ENCODE data around the gene LRRC75A.

The LRRC75A gene

GRCh38 chr17:16513873-16514272 lies 21.9 kb upstream of the LRRC75A start:
- no peaks in the 10 kb centered on the region for H3K36me3 ChIP-seq
- no peak overlapping the region for H3K27ac ChIP-seq
- no peak overlapping the region for H3K4me3 ChIP-seq
- peaks cover 0 to 10% of the 10 kb centered on the region in 2 donors for H3K27me3 ChIP-seq
- H3K9me3 ChIP-seq, result no peaks in the 10 kb centered on the region
- TF ChIP-seq CTCF (IDR thresholded peaks at IDR 0.05), result no peak
- DNase-seq, result peak in 1 of 2 donors; percentile 1
- H3K4me1 ChIP-seq, result peaks cover 0 to 12% (median 9%) of the 10 kb centered on the region in 4 donors
- intact Hi-C loops (cut with DNase I; ENCODE audit: low total_unique reads), result no loop called here

- no peak for TF ChIP-seq CTCF (IDR thresholded peaks at IDR 0.05)
- Histone ChIP-seq H3K4me1 (peaks cover 0 to 9% (median 6%) of the 10 kb centered on the region in 4 donors), H3K27ac (no peak overlapping the region), H3K4me3 (no peak overlapping the region), H3K9me3 (no peaks in the 10 kb centered on the region), H3K27me3 (peaks cover 0 to 5% of the 10 kb centered on the region in 2 donors), H3K36me3 (no peaks in the 10 kb centered on the region)
- peak in 1 of 2 donors; percentile 2 for DNase-seq
- intact Hi-C loops (cut with DNase I; ENCODE audit: low total_unique reads), result no loop called here
These were observed 20.0 kb upstream of the LRRC75A start for GRCh38 chr17:16512011-16512410.

- DNase-seq, result peak in 1 of 2 donors; percentile 4
- TF ChIP-seq CTCF (IDR thresholded peaks at IDR 0.05), result no peak
- H3K4me1 ChIP-seq, result peaks cover 0 to 5% (median 2%) of the 10 kb centered on the region in 4 donors
- H3K27ac ChIP-seq, result no peak overlapping the region
- no peaks in the 10 kb centered on the region for H3K36me3 ChIP-seq
- no peaks in the 10 kb centered on the region for H3K9me3 ChIP-seq
- intact Hi-C loops (cut with DNase I; ENCODE audit: low total_unique reads), result no loop called here
- H3K4me3 ChIP-seq, result no peak overlapping the region
- peaks cover 0 to 5% of the 10 kb centered on the region in 2 donors for H3K27me3 ChIP-seq
These were observed 19.6 kb upstream of the LRRC75A start for GRCh38 chr17:16511593-16511992.

- H3K36me3 ChIP-seq, result no peaks in the 10 kb centered on the region
- no peak for TF ChIP-seq CTCF (IDR thresholded peaks at IDR 0.05)
- intact Hi-C loops (cut with DNase I; ENCODE audit: low total_unique reads), result no loop called here
- H3K4me3 ChIP-seq, result no peak overlapping the region
- no peaks in the 10 kb centered on the region for H3K4me1 ChIP-seq
- no peaks in the 10 kb centered on the region for H3K9me3 ChIP-seq
- no peaks in the 10 kb centered on the region for H3K27me3 ChIP-seq
- DNase-seq, result no peak
- H3K27ac ChIP-seq, result no peak overlapping the region
These were observed 16.0 kb upstream of the LRRC75A start for GRCh38 chr17:16507918-16508533.

GRCh38 chr17:16506188-16506587 lies 14.2 kb upstream of the LRRC75A start:
- no peak for DNase-seq
- no peak overlapping the region for H3K4me3 ChIP-seq
- no peaks in the 10 kb centered on the region for H3K27me3 ChIP-seq
- H3K9me3 ChIP-seq, result no peaks in the 10 kb centered on the region
- no peaks in the 10 kb centered on the region for H3K4me1 ChIP-seq
- H3K36me3 ChIP-seq, result no peaks in the 10 kb centered on the region
- intact Hi-C loops (cut with DNase I; ENCODE audit: low total_unique reads), result no loop called here
- H3K27ac ChIP-seq, result no peak overlapping the region
- TF ChIP-seq CTCF (IDR thresholded peaks at IDR 0.05), result no peak

- Histone ChIP-seq H3K27ac (no peak overlapping the region), H3K36me3 (no peaks in the 10 kb centered on the region)
- intact Hi-C loops (cut with DNase I; ENCODE audit: low total_unique reads), result no loop called here
These were observed 13.0 kb upstream of the LRRC75A start for GRCh38 chr17:16504984-16505383.

More at GRCh38 chr17:16504984-16505383, 13.0 kb upstream of the LRRC75A start:
- Histone ChIP-seq H3K9me3 (no peaks in the 10 kb centered on the region), H3K4me1 (no peaks in the 10 kb centered on the region), H3K27me3 (no peaks in the 10 kb centered on the region), H3K4me3 (no peak overlapping the region)
- no peak for TF ChIP-seq CTCF (IDR thresholded peaks at IDR 0.05)
- no peak for DNase-seq

All from tibial artery (tissue), 4 donors.